ENCODE data around the gene CCDC93. TPM values are rescaled to one million over a fixed set of nuclear protein-coding genes. Genes with fewer than 3 reads are reported as not detected.
"Not testable (repeated sequence)": the region's sequence is repeated elsewhere in the genome, so short reads cannot be mapped to it uniquely, and the experiment has no call there.

CCDC93 gene
- total RNA-seq, 1 donor from 2014 or later = 18.2 TPM

DNA sequence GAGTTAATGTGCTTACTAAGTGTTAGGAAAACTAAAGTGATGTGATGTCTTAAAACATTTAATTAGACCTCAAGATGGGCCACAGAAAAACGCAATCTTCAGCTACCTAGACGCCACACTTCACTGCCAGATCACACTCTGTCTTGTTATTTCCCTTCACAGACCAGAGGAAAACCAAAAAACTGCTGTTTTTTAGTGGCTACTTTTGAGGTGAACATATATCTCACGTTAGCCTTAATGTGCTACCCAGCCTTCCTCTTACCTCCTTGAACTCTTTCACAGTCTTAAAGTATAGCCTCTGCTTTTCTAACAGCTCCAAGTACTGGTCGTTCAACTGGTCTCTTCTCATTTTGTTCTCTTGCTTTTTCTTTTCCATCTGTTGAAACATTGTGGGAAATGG, 83.1 kb downstream of the CCDC93 start:
- H3K27ac ChIP-seq = no peak overlapping the region
- H3K9me3 ChIP-seq = no peaks in the 10 kb centered on the region
- no peaks in the 10 kb centered on the region for H3K4me1 ChIP-seq
- no peak overlapping the region for H3K4me3 ChIP-seq
- DNase-seq (ENCODE audit: extremely low spot score in 2 of 2) = peak in 1 of 2 donors; percentile 22
- H3K27me3 ChIP-seq = no peaks in the 10 kb centered on the region
- TF ChIP-seq POLR2AphosphoS5 (IDR thresholded peaks at IDR 0.05; ENCODE audit: insufficient read depth in 1 of 2, low read depth in 1 of 2) (no peak), POLR2A (IDR thresholded peaks at IDR 0.05) (no peak)
- TF ChIP-seq, protein P1, sequence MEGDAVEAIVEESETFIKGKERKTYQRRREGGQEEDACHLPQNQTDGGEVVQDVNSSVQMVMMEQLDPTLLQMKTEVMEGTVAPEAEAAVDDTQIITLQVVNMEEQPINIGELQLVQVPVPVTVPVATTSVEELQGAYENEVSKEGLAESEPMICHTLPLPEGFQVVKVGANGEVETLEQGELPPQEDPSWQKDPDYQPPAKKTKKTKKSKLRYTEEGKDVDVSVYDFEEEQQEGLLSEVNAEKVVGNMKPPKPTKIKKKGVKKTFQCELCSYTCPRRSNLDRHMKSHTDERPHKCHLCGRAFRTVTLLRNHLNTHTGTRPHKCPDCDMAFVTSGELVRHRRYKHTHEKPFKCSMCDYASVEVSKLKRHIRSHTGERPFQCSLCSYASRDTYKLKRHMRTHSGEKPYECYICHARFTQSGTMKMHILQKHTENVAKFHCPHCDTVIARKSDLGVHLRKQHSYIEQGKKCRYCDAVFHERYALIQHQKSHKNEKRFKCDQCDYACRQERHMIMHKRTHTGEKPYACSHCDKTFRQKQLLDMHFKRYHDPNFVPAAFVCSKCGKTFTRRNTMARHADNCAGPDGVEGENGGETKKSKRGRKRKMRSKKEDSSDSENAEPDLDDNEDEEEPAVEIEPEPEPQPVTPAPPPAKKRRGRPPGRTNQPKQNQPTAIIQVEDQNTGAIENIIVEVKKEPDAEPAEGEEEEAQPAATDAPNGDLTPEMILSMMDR (IDR thresholded peaks at IDR 0.05) = no peak
- intact Hi-C loops (cut with DNase I) = no loop called here
- H3K36me3 ChIP-seq = peaks cover 0 to 67% of the 10 kb centered on the region in 2 donors

- H3K27me3 ChIP-seq; H3K27ac ChIP-seq; H3K4me1 ChIP-seq; H3K4me3 ChIP-seq; intact Hi-C loops (cut with DNase I); H3K9me3 ChIP-seq: not testable (repeated sequence)
- DNase-seq (ENCODE audit: extremely low spot score in 2 of 2) = peak in 1 of 2 donors; percentile 42
- peaks cover 0 to 46% of the 10 kb centered on the region in 2 donors for H3K36me3 ChIP-seq
Observed at GRCh38 chr2:117923471-117923870, 90.4 kb downstream of the CCDC93 start.

GRCh38 chr2:117921520-117921919, 92.3 kb downstream of the CCDC93 start:
- intact Hi-C loops (cut with DNase I) = no loop called here
- TF ChIP-seq, protein P1 (IDR thresholded peaks at IDR 0.05) = no peak
- TF ChIP-seq POLR2AphosphoS5 (IDR thresholded peaks at IDR 0.05; ENCODE audit: insufficient read depth in 1 of 2, low read depth in 1 of 2) (no peak), POLR2A (IDR thresholded peaks at IDR 0.05) (no peak)
- Histone ChIP-seq H3K27ac (no peak overlapping the region), H3K4me3 (no peak overlapping the region), H3K36me3 (peaks cover 0 to 63% of the 10 kb centered on the region in 2 donors), H3K4me1 (no peaks in the 10 kb centered on the region), H3K27me3 (no peaks in the 10 kb centered on the region), H3K9me3 (no peaks in the 10 kb centered on the region)
- DNase-seq (ENCODE audit: extremely low spot score in 2 of 2) = peak in 1 of 2 donors; percentile 47

- H3K27ac ChIP-seq = no peak overlapping the region
- no peak for TF ChIP-seq POLR2AphosphoS5 (IDR thresholded peaks at IDR 0.05; ENCODE audit: insufficient read depth in 1 of 2, low read depth in 1 of 2)
- TF ChIP-seq, protein P1 (IDR thresholded peaks at IDR 0.05) = no peak
- no peak for TF ChIP-seq POLR2A (IDR thresholded peaks at IDR 0.05)
- no peak overlapping the region for H3K4me3 ChIP-seq
- no peaks in the 10 kb centered on the region for H3K4me1 ChIP-seq
- H3K27me3 ChIP-seq = no peaks in the 10 kb centered on the region
- no peaks in the 10 kb centered on the region for H3K9me3 ChIP-seq
- no peak for DNase-seq (ENCODE audit: extremely low spot score in 2 of 2)
- intact Hi-C loops (cut with DNase I) = no loop called here
- H3K36me3 ChIP-seq = peaks cover 0 to 67% of the 10 kb centered on the region in 2 donors
Observed at GRCh38 chr2:117918608-117919007, 95.3 kb downstream of the CCDC93 start.

GRCh38 chr2:117917223-117917917, 96.5 kb downstream of the CCDC93 start:
- peaks cover 0 to 56% of the 10 kb centered on the region in 2 donors for H3K36me3 ChIP-seq

More at GRCh38 chr2:117917223-117917917, 96.5 kb downstream of the CCDC93 start:
- H3K4me3 ChIP-seq = no peak overlapping the region
- no peak for DNase-seq (ENCODE audit: extremely low spot score in 2 of 2)
- no peaks in the 10 kb centered on the region for H3K9me3 ChIP-seq
- no peaks in the 10 kb centered on the region for H3K27me3 ChIP-seq
- H3K4me1 ChIP-seq = no peaks in the 10 kb centered on the region
- no peak overlapping the region for H3K27ac ChIP-seq
- TF ChIP-seq POLR2A (IDR thresholded peaks at IDR 0.05) (no peak), POLR2AphosphoS5 (IDR thresholded peaks at IDR 0.05; ENCODE audit: insufficient read depth in 1 of 2, low read depth in 1 of 2) (no peak)
- TF ChIP-seq, protein P1 (IDR thresholded peaks at IDR 0.05) = no peak
- intact Hi-C loops (cut with DNase I) = no loop called here

All from vagina (tissue), 2 donors.